NCI-H1930 (cell line): ENCODE results near the gene CDC40.

Experiments
- DNase-seq, 2 experiments: peaks; one replicate each; lab custom pipeline; 2025; lab: John Stamatoyannopoulos, UW

CDC40 gene

DNA sequence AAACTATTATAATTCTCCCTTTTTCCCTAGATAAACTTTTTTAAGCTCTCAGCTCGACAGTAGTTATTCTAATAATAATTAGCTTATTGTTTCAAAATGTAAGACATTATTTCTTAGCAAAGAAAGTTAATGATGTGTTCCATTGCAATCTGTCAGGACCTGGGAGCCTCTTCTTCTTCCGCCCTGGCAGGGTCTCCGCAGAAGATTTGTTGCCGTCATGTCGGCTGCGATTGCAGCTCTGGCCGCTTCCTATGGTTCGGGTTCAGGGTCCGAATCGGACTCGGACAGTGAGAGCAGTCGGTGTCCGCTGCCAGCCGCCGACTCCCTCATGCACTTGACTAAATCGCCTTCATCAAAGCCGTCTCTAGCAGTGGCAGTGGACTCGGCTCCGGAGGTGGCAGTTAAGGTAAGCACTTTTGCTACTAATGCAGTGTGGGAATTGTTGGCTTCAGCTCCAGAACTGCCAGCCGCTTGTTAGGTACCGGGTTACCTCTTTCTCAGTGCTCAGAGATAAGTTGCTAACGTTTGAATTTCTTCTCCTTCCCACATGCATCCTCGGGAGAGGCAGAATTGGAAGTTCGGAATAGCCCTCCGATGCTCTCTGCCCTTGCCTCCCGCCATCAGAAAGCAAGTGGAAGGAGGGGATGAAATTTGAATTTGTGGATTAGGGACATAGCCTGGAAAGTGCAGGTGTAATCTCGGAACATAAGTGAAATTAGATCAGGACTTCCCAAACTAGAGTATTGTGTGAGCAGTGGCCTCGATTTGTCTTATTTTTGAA lies at the start of gene CDC40:
Gene CDC40, plus strand, starts transcription at position 200 of the 781 bp plus-strand sequence. Its CDS starts 18 bp downstream, at position 218.
- peak in 1 of 2 experiments; percentile 65 for DNase-seq

GRCh38 chr6:110137924-110138887 lies 42.0 kb upstream of the CDC40 start:
- no peak for DNase-seq

- DNase-seq: no peak
Observed at GRCh38 chr6:110139052-110139451, 41.2 kb upstream of the CDC40 start.

GRCh38 chr6:110140650-110141049 lies 39.6 kb upstream of the CDC40 start:
- DNase-seq: no peak

DNA sequence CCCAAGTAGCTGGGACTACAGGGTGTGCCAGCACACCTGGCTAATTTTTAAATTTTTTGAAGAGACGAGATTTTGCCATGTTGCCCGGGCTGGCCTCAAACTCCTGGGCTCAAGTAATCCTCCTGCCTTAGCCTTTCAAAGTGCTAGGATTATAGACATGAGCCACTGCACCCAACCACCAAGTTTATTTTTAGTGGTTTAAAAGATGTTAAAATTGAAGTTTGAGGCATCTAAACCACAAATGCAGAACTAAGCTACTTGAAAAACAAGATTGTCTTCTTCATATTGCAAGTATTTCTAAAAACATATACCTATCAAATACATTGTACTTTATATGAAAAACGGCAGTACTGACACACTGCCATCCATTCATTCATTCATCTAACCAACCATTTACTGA lies 32.4 kb upstream of the CDC40 start:
- DNase-seq: no peak

- no peak for DNase-seq
Observed at GRCh38 chr6:110158479-110158878, 21.7 kb upstream of the CDC40 start.

- DNase-seq: no peak
Observed at GRCh38 chr6:110170081-110170480, 10.1 kb upstream of the CDC40 start.

GRCh38 chr6:110173506-110174132 lies 6.6 kb upstream of the CDC40 start:
- DNase-seq: no peak

DNA sequence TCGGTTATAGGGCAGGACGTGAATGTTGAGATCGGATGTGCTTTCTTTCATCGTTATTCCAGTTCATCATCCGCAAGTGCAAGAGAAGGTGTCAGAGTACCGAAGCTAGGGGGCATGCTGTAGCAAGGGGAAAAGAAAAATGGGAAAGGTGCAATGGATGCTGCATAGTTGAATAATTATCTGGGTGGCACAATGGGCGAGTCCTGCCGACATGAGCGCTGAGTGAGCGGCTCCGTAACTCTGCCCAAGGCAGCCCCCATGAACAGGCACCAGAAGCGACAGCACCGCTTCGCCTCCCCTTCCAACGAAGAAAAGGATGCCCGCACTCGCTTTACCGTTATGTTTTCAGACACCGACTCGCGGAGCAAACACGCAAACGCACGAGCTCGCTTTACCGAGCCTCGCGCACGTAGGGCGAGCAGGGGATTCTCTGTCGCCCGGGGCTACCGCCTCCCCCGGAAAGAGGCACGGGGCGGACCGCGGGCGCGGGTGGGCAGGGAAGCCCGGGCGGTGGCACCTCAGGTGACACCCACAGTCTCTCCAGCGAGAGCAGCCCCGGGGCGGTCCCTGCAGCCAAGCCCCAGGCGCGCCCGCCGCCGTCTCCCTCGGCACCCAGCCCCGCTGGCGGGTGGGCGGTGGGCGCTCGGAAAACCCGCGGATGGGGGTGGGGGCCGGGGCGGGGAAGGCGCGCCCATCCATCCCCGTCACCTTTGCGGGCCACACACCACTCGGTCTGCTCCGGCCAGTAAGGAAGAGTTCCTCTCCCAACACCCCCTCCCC lies 1.4 kb upstream of the CDC40 start:
- peak; percentile 43 to 61 for DNase-seq

GRCh38 chr6:110179406-110180227 lies 610 bp upstream of the CDC40 start, which contains the start of gene WASF1:
Gene WASF1 (minus strand): TSS chr6:110179670. CDS start chr6:110127601, 52,069 bp downstream.
- peak; percentile 96 for DNase-seq

DNA sequence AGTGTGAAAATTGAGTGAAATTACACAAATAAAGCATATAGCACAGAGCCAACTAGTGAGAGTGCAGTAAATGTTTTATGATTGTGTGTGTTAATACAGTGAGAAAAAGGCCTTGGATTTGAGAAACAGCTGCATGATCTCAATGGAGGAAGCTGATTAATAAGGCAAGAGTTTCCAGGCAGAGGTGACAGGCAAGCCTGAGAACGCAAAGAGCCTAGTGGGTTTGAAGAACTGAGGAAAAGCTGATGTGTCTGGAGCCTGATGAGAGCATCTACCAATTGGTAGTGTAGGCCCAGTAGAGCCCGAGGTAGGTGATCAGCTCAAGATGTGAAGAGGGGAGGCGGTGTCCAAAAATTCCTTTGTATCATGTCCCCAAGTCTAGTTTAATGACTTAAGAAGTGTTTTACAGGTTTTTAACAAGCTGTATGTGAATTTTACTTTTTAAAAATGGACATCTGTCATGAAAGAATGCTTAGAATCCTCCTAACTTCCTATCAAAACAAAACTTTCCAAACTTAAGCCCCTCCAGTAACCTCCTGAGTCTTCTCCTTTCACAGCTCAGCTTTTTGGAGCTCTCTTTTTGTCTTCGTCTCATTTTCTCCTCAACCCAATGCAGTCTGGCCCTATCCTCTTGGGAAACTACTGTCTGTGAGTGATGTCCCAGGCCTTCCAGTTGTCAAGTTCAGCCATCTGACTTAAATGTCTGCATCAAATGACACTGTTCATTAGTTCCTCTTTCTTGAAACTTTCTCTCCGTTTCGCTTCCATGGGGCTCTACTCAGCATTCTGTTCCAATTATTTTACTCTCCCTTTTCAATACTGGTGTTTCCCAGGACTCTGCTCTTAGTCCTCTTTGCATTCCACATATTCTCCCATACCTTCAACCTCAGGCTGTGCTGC lies 1.2 kb downstream of the CDC40 start:
- no peak for DNase-seq

- no peak for DNase-seq
Observed at GRCh38 chr6:110183292-110183885, 3.2 kb downstream of the CDC40 start.

GRCh38 chr6:110185879-110186278 lies 5.7 kb downstream of the CDC40 start:
- DNase-seq: no peak

DNA sequence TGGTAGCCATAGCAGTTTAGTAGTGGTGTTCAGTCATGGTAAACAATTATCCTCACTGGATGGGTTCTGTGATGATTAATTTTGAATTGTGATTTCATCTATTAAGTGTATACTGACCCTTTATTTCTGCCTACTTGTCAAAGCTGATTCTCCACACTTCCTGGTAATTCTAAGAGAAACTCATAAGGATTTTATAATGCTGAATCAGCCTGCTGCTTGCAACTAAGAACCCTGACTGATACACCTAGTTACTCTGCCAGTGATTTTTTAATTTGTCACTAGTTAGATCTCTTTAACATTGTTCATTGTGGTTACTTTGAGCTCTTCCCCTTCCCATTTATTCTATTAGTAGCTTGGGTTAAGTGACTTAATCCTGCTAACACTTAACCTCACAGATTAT lies 8.6 kb downstream of the CDC40 start:
- DNase-seq: no peak

DNA sequence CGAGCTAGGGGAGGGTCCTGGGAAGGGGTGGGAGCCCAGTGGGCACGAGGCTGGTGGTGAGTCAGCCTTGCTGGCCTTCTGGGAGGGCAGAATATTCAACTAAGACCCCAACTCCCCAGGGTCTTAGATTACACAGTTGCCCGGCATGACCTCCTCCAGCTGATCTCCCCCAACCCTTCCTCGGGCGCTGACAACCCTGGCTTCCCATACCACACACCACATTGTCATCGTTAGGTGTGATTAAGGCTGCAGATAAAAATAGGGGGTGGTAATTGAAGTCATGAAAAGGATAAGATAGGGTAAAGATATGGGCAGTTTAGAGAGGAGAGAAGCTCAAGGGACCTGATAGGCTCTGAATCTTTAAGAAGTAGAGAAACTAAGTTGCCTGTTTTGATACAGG lies 10.5 kb downstream of the CDC40 start:
- DNase-seq: no peak

DNA sequence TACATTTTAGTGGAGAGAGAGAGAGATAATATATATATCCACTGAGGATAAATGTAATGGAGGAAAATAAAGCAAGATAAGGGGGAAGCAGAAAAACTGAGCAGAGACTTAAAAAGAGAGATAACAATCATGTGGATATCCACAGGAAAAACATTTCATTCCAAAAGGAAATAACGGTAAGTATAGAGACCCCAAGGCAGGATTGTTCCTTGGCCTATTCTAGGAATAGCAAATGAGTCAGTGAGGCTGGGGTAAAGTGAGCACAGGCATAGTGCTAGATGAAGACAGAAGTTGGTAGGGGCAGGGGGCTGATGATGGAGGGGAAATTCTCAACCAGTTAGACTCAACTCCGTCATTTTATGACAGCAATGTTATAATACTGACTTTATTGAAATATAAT lies 11.2 kb downstream of the CDC40 start:
- no peak for DNase-seq

DNA sequence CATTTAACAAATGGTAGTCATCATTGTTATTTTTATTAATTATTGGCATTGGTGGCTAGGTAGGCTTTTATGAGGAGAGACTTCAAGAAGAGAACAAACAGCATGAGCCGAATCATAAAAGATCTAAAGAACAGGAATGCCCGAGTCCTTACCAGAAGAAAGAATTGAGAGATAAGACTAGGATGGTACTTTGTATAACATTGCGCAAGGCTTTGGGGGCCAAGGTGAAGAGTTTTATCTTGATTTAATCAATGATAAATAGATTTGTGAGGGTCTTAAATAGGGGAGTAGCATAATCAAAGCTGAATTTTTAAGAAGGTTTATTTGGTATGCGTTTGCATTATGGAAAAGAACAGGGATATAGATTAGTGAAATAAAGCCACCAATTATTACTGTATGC lies 15.4 kb downstream of the CDC40 start:
- DNase-seq: no peak

DNA sequence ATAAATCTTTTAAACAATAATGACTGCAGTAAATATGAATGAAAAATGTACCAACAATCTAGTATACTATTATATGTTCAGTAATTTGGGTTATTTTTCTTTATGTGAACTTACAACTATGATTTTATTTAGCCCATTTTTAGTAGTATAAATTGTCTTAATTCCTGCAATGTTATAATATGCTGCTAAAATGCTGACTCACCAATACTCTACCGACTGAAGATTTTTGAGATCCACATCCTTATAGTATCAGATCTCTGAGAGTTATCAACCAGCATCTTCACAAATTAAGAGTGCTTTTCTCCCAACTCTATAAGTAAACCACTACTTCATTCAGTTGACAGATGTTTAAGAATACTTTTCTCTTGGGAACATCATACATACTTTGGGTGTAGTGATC lies 16.6 kb downstream of the CDC40 start:
- DNase-seq: no peak

- no peak for DNase-seq
Observed at GRCh38 chr6:110198561-110198960, 18.3 kb downstream of the CDC40 start.
